Neuronal stem cell (in vitro differentiated cells): ENCODE results near the gene RUBCN.
"Not testable (repeated sequence)": the region's sequence is repeated elsewhere in the genome, so short reads cannot be mapped to it uniquely, and the experiment has no call there.

ENCODE experiments used
- DNase-seq: peaks from one replicate; pipeline ENCODE4 v3.0.0-alpha.2; 2013; ENCODE audit warnings: low spot score
- H2AFZ ChIP-seq: one replicate; pipeline ENCODE4 v1.6.1; 2013; ENCODE audit warnings: mild to moderate bottlenecking, low read length, inconsistent platforms
- H2AK5ac ChIP-seq: 2 replicates; pipeline ENCODE4 v1.6.1; 2013; ENCODE audit warnings: low read depth, mild to moderate bottlenecking, inconsistent platforms, low read length, moderate library complexity, mixed read lengths
- H2BK120ac ChIP-seq: 2 replicates; pipeline ENCODE4 v1.6.1; 2013; ENCODE audit warnings: low read depth, mild to moderate bottlenecking, inconsistent platforms, low read length, moderate library complexity, mixed read lengths
- H2BK12ac ChIP-seq: one replicate; pipeline ENCODE4 v1.6.1; 2013; ENCODE audit warnings: low read length, inconsistent platforms
- H2BK15ac ChIP-seq: 2 replicates; pipeline ENCODE4 v1.6.1; 2013; ENCODE audit warnings: mild to moderate bottlenecking, low read length, inconsistent platforms, mixed read lengths
- H2BK5ac ChIP-seq: one replicate; pipeline ENCODE4 v1.6.1; 2013; ENCODE audit warnings: inconsistent platforms, mild to moderate bottlenecking, low read length, moderate library complexity
- H3K14ac ChIP-seq: one replicate; pipeline ENCODE4 v1.6.1; 2013; ENCODE audit warnings: low read length, inconsistent platforms
- H3K18ac ChIP-seq: 2 replicates; pipeline ENCODE4 v1.6.1; 2013; ENCODE audit warnings: low read length, inconsistent platforms
- H3K23ac ChIP-seq: 2 replicates; pipeline ENCODE4 v1.6.1; 2013; ENCODE audit warnings: low read depth, mild to moderate bottlenecking, mixed read lengths, low read length, inconsistent platforms; ENCODE audit not compliant: poor library complexity
- H3K27ac ChIP-seq: replicated peaks from 3 replicates; pipeline ENCODE4 v1.5.1; 2013; ENCODE audit warnings: low read length, inconsistent platforms
- H3K27me3 ChIP-seq, 3 experiments: 2 replicates each; pipeline ENCODE4 v1.6.1; 2013; ENCODE audit warnings: low read length in 3 of 3, mild to moderate bottlenecking in 2 of 3, inconsistent platforms in 1 of 3, low read depth in 1 of 3, mixed read lengths in 1 of 3, moderate library complexity in 1 of 3; ENCODE audit not compliant: control insufficient read depth in 3 of 3, insufficient read depth in 3 of 3
- H3K36me3 ChIP-seq, 2 donors: replicated peaks in 1 of 2; 2 replicates each; pipeline ENCODE4 v1.6.1; 2013; ENCODE audit warnings: low read length in 2 of 2; ENCODE audit not compliant: control insufficient read depth in 2 of 2, insufficient read depth in 2 of 2
- H3K4ac ChIP-seq: 2 replicates; pipeline ENCODE4 v1.6.1; 2013; ENCODE audit warnings: inconsistent platforms, mild to moderate bottlenecking, low read length, moderate library complexity
- H3K4me1 ChIP-seq, 2 donors: 1 replicate in 1 of 2; 2 replicates in 1 of 2; pipeline ENCODE4 v1.6.1; 2013; ENCODE audit warnings: low read length in 2 of 2, low read depth in 1 of 2; ENCODE audit not compliant: control insufficient read depth in 2 of 2, insufficient read depth in 1 of 2
- H3K4me2 ChIP-seq: one replicate; pipeline ENCODE4 v1.6.1; 2013; ENCODE audit warnings: mild to moderate bottlenecking, low read length, inconsistent platforms; ENCODE audit not compliant: insufficient read depth, poor library complexity, severe bottlenecking
- H3K4me3 ChIP-seq, 2 donors: 2 replicates each; pipeline ENCODE4 v1.5.1; 2013; ENCODE audit warnings: low read length in 2 of 2, mild to moderate bottlenecking in 2 of 2, inconsistent platforms in 1 of 2, moderate library complexity in 1 of 2
- H3K79me1 ChIP-seq: one replicate; pipeline ENCODE4 v1.6.1; 2013; ENCODE audit warnings: low read depth, mild to moderate bottlenecking, inconsistent platforms, low read length, moderate library complexity
- H3K9ac ChIP-seq: one replicate; pipeline ENCODE4 v1.6.1; 2013; ENCODE audit warnings: mild to moderate bottlenecking, low read depth, low read length, inconsistent platforms; ENCODE audit not compliant: poor library complexity
- H3K9me3 ChIP-seq, 2 donors: replicated peaks in 1 of 2; 2 replicates each; pipeline versions ENCODE3 to v1.6.1; 2013; ENCODE audit warnings: low read length in 2 of 2, mild to moderate bottlenecking in 2 of 2, inconsistent platforms in 1 of 2, low read depth in 1 of 2, mixed read lengths in 1 of 2, moderate library complexity in 1 of 2; ENCODE audit not compliant: control insufficient read depth in 2 of 2, insufficient read depth in 1 of 2
- H4K8ac ChIP-seq: one replicate; pipeline ENCODE4 v1.6.1; 2013; ENCODE audit warnings: low read depth, mild to moderate bottlenecking, inconsistent platforms, low read length, moderate library complexity
- H4K91ac ChIP-seq: one replicate; pipeline ENCODE4 v1.6.1; 2013; ENCODE audit warnings: low read length, low read depth, mild to moderate bottlenecking, inconsistent platforms; ENCODE audit not compliant: poor library complexity
- WGBS, 2 donors: extraction: QIAGEN DNeasy Blood & Tissue Kit; methylation state at CpG; one replicate each; pipeline ENCODE4 v1.1.7; 2013; ENCODE audit warnings: missing lambda C conversion rate in 2 of 2, mixed read lengths in 1 of 2; ENCODE audit not compliant: insufficient read length in 2 of 2, insufficient replicate concordance in 1 of 2; ENCODE audit errors: extremely low coverage in 2 of 2; 5-methylcytosine and 5-hydroxymethylcytosine counted together

The RUBCN gene

GRCh38 chr3:197730770-197731169 is 5.9 kb downstream of the RUBCN start:
- H2AK5ac ChIP-seq, H3K23ac ChIP-seq, H3K4me3 ChIP-seq, H3K36me3 ChIP-seq, H2AFZ ChIP-seq, H2BK15ac ChIP-seq, H3K4me2 ChIP-seq, H3K27me3 ChIP-seq, H3K18ac ChIP-seq, H3K14ac ChIP-seq, H2BK120ac ChIP-seq, H4K91ac ChIP-seq, H4K8ac ChIP-seq, H2BK5ac ChIP-seq, H3K9ac ChIP-seq, H2BK12ac ChIP-seq, H3K4ac ChIP-seq, H3K27ac ChIP-seq, H3K4me1 ChIP-seq, DNase-seq, H3K9me3 ChIP-seq, H3K79me1 ChIP-seq: not testable (repeated sequence)
- WGBS, 2 donors = no CpG with 5 or more reads among the region's 5 CpGs

- no peak overlapping the region for H2BK5ac ChIP-seq
- no peak overlapping the region for H2BK12ac ChIP-seq
- no peak overlapping the region for H2AK5ac ChIP-seq
- no CpG with 5 or more reads among the region's 2 CpGs for WGBS, 2 donors
- no peaks in the 10 kb centered on the region for H3K36me3 ChIP-seq
- H3K27ac ChIP-seq = no peak overlapping the region
- no peak overlapping the region for H4K8ac ChIP-seq
- no peak overlapping the region for H2AFZ ChIP-seq
- H2BK15ac ChIP-seq = no peak overlapping the region
- no peak overlapping the region for H4K91ac ChIP-seq
- no peak overlapping the region for H3K9ac ChIP-seq
- no peak overlapping the region for H2BK120ac ChIP-seq
- H3K23ac ChIP-seq = no peak overlapping the region
- no peak overlapping the region for H3K18ac ChIP-seq
- H3K4me1 ChIP-seq = no peaks in the 10 kb centered on the region
- peaks cover 3% of the 10 kb centered on the region for H3K79me1 ChIP-seq
- H3K4me3 ChIP-seq = no peak overlapping the region
- DNase-seq = no peak
- no peak overlapping the region for H3K4ac ChIP-seq
- H3K27me3 ChIP-seq = no peaks in the 10 kb centered on the region
- H3K4me2 ChIP-seq = no peak overlapping the region
- peaks cover 0 to 4% of the 10 kb centered on the region in 2 donors for H3K9me3 ChIP-seq
- no peak overlapping the region for H3K14ac ChIP-seq
These were observed 6.5 kb downstream of the RUBCN start for GRCh38 chr3:197730200-197730599.

DNA sequence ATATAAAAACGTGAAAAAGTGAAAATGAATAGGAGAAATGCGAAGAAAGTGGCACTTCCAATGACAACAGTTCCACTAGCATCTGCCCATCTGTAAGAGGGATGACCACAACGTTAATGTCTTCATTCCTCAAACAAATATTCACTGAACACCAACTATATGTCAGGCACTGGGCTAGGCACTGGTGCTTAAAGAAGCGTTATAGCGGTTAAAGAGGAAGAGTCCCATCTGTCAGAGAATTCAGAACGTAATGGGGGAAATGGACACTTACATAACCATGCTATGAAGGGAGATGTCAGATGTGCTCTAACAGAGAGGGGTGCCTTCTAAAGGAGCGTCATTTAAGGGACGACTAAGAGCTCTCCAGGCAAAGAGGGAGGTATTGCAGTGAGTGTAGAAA is 8.2 kb downstream of the RUBCN start:
- Histone ChIP-seq H2BK5ac (no peak overlapping the region), H3K4me3 (no peak overlapping the region), H3K23ac (no peak overlapping the region), H3K27ac (no peak overlapping the region), H2BK12ac (no peak overlapping the region), H2AK5ac (no peak overlapping the region), H3K4me1 (no peaks in the 10 kb centered on the region), H3K18ac (no peak overlapping the region), H4K8ac (no peak overlapping the region), H3K14ac (no peak overlapping the region), H3K4me2 (no peak overlapping the region), H3K27me3 (no peaks in the 10 kb centered on the region), H3K36me3 (no peaks in the 10 kb centered on the region), H3K79me1 (peaks cover 3% of the 10 kb centered on the region), H4K91ac (no peak overlapping the region), H3K9me3 (peaks cover 0 to 5% of the 10 kb centered on the region in 2 donors), H2BK120ac (no peak overlapping the region), H3K9ac (no peak overlapping the region), H2AFZ (no peak overlapping the region), H3K4ac (no peak overlapping the region), H2BK15ac (no peak overlapping the region)
- no CpG with 5 or more reads among the region's 8 CpGs for WGBS, 2 donors
- no peak for DNase-seq

- H2AFZ ChIP-seq, DNase-seq, H3K36me3 ChIP-seq, H2BK5ac ChIP-seq, H4K8ac ChIP-seq, H3K4me2 ChIP-seq, H3K18ac ChIP-seq, H3K4ac ChIP-seq, H2AK5ac ChIP-seq, H2BK12ac ChIP-seq, H3K9ac ChIP-seq, H3K27me3 ChIP-seq, H3K23ac ChIP-seq, H2BK120ac ChIP-seq, H3K4me3 ChIP-seq, H2BK15ac ChIP-seq, H3K4me1 ChIP-seq, H3K9me3 ChIP-seq, H3K79me1 ChIP-seq, H3K14ac ChIP-seq, H3K27ac ChIP-seq, H4K91ac ChIP-seq: not testable (repeated sequence)
- no CpG with 5 or more reads among the region's 3 CpGs for WGBS, 2 donors
These were observed 8.8 kb downstream of the RUBCN start for GRCh38 chr3:197727878-197728277.
